Astrocyte of the spinal cord (primary cell): ENCODE results near the gene PLEKHH1.

Experiments
- DNase-seq: peaks from one replicate; pipeline ENCODE4 v3.0.0; 2011; ENCODE audit warnings: low read depth, low spot score
- H3K4me3 ChIP-seq: 2 replicates; pipeline ENCODE4 v1.5.1; 2011; ENCODE audit warnings: low read depth, mild to moderate bottlenecking, low read length, moderate library complexity
- CTCF ChIP-seq: IDR thresholded peaks from 2 replicates; pipeline ENCODE4 v1.5.1; 2012; ENCODE audit warnings: low read depth, mild to moderate bottlenecking, low read length, inconsistent platforms
- in situ Hi-C: cut with HindIII; loops from 2 replicates; pipeline ENCODE4 v1.10.0; 2017; ENCODE audit warnings: low sequenced_read_pairs

Gene PLEKHH1

DNA sequence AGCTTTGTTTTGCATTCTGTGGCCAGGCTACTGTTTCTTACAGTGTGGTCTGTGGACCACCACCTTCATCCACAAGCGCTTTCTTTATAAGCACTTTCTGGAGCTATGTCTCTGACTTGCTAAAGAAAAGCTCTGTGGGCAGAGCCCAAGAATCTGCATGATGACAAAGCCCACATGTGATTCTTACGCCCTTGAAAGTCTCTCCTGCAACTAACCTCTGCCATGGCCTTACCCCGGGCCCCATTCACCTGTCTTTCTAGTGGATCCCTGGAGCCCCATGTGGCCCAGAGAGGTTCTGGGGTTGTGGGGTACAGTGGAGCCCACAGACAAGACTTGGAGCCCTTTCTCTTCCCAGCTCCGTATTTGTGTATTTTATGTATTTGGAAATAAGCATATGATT, 16.6 kb downstream of the PLEKHH1 start:
- DNase-seq = no peak
- in situ Hi-C loops = no loop called here
- no peak for TF ChIP-seq CTCF
- H3K4me3 ChIP-seq = no peak overlapping the region

GRCh38 chr14:67551123-67551522, 18.0 kb downstream of the PLEKHH1 start:
- no peak overlapping the region for H3K4me3 ChIP-seq
- no peak for TF ChIP-seq CTCF
- DNase-seq = no peak
- in situ Hi-C loops = no loop called here

DNA sequence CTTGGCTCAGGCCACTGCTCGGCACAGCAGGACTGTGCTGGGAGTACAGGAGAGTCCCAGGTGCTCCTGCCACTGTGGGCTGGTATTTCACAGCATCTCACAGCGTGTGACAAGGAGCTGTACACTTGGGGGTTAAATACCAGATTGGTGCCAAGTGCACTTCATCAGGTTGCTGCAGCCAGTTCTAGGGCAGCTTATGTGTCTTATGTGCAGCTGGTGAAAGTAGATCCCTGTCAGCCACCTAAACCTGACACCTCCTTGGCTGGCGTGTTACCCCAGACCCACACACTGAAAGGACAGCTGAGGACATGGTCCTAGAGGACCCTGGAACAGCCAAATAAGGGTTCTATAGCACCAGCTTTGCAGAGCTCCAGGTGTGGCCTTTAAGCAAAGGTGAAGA, 18.9 kb downstream of the PLEKHH1 start:
- DNase-seq = no peak
- no peak for TF ChIP-seq CTCF
- in situ Hi-C loops = no loop called here
- H3K4me3 ChIP-seq = no peak overlapping the region

DNA sequence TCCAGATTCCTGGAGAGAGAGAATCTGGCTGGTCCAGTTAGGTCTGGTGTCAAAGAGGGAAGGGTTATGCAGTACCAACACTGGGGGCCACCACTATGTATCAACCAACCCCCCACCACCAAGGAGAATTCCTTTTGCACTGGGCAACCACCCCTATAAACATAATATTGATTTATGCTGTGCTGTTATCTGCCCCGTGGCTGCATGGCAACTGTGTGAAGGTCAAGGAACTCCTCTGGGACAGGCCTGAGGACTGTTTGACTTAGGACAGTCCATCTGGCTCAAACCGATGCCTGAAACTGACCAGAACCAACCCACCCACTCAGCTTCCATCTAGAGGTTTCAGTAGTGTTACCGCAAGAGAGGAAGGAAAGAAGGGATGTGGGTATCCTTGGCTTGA, 20.5 kb downstream of the PLEKHH1 start:
- in situ Hi-C loops = no loop called here
- no peak for TF ChIP-seq CTCF
- DNase-seq = no peak
- no peak overlapping the region for H3K4me3 ChIP-seq

GRCh38 chr14:67554341-67554740, 21.3 kb downstream of the PLEKHH1 start:
- no peak for TF ChIP-seq CTCF
- H3K4me3 ChIP-seq = no peak overlapping the region
- DNase-seq = no peak
- in situ Hi-C loops = no loop called here

GRCh38 chr14:67555518-67556090, 22.5 kb downstream of the PLEKHH1 start:
- no peak for DNase-seq
- in situ Hi-C loops = no loop called here
- H3K4me3 ChIP-seq = no peak overlapping the region
- no peak for TF ChIP-seq CTCF

GRCh38 chr14:67556671-67557070, 23.6 kb downstream of the PLEKHH1 start:
- TF ChIP-seq CTCF = no peak
- no peak for DNase-seq
- in situ Hi-C loops = no loop called here
- H3K4me3 ChIP-seq = no peak overlapping the region
